HEK293 (cell line): ENCODE results near the gene BICRA.

Source experiments
- CTCF ChIA-PET: fragments of 350-600 bp; formaldehyde crosslinking; extraction: SDS; loops from one replicate; lab custom pipeline; 2021; ENCODE audit warnings: antibody characterized with exemption; lab: Yijun Ruan, JAX
- POLR2A ChIA-PET: fragments of 300-600 bp; formaldehyde crosslinking; extraction: SDS; loops from one replicate; lab custom pipeline; 2020; ENCODE audit warnings: antibody characterized with exemption, inconsistent platforms; lab: Yijun Ruan, JAX
- H3K27ac ChIP-seq: fragments of 200-500 bp; sonication (Bioruptor generic); 2 replicates; pipeline ENCODE4 v1.5.1; 2014; ENCODE audit warnings: low read depth, low read length, control low read depth, inconsistent platforms; ENCODE audit errors: extremely low read depth
- H3K36me3 ChIP-seq, 2 experiments: fragments of 200-500 bp in 1 of 2; sonication (Bioruptor generic) in 1 of 2; 1 replicate in 1 of 2; 2 replicates in 1 of 2; pipeline ENCODE4 v1.5.1; 2014 to 2017; ENCODE audit warnings: inconsistent platforms in 2 of 2, low read length in 2 of 2; ENCODE audit not compliant: control insufficient read depth in 2 of 2, insufficient read depth in 1 of 2
- H3K4me1 ChIP-seq: fragments of 200-500 bp; sonication (Bioruptor generic); 2 replicates; pipeline ENCODE4 v1.5.1; 2014; ENCODE audit warnings: mild to moderate bottlenecking, low read length, inconsistent platforms; ENCODE audit not compliant: control insufficient read depth, insufficient read depth
- H3K4me3 ChIP-seq: 2 replicates; pipeline ENCODE4 v1.5.1; 2011; ENCODE audit warnings: low read depth, mild to moderate bottlenecking, control low read depth, low read length, moderate library complexity
- H3K9me3 ChIP-seq: fragments of 200-500 bp; sonication (Bioruptor generic); 2 replicates; pipeline ENCODE4 v1.5.1; 2014; ENCODE audit warnings: low read depth, low read length, inconsistent platforms; ENCODE audit not compliant: control insufficient read depth, insufficient read depth
- HOXC10 ChIP-seq: sonication (generic); formaldehyde crosslinking; IDR thresholded peaks from 2 replicates; pipeline ENCODE4 v1.8.1; 2023; ENCODE audit warnings: mild to moderate bottlenecking, missing genetic modification reagents
- KLF10 ChIP-seq: fragments of 450-650 bp; IDR thresholded peaks from 2 replicates; pipeline ENCODE4 v1.5.1; 2018; ENCODE audit warnings: missing biosample characterization, mild to moderate bottlenecking, missing genetic modification characterization
- KLF9 ChIP-seq: fragments of 450-650 bp; formaldehyde crosslinking; IDR thresholded peaks from 2 replicates; pipeline ENCODE4 v1.5.1; 2016; ENCODE audit warnings: missing biosample characterization, missing genetic modification characterization, low read depth
- OSR2 ChIP-seq: fragments of 450-650 bp; formaldehyde crosslinking; IDR thresholded peaks from 2 replicates; pipeline ENCODE4 v1.5.1; 2016; ENCODE audit warnings: missing biosample characterization, missing genetic modification characterization
- PATZ1 ChIP-seq: fragments of 450-650 bp; formaldehyde crosslinking; IDR thresholded peaks from 2 replicates; pipeline ENCODE4 v1.5.1; 2016; ENCODE audit warnings: missing biosample characterization, missing genetic modification characterization
- PBX3 ChIP-seq: sonication (generic); formaldehyde crosslinking; IDR thresholded peaks from 2 replicates; pipeline ENCODE4 v1.8.1; 2022; ENCODE audit warnings: mild to moderate bottlenecking, moderate library complexity, missing genetic modification reagents
- PRDM4 ChIP-seq: fragments of 450-650 bp; formaldehyde crosslinking; IDR thresholded peaks from 2 replicates; pipeline ENCODE4 v1.5.1; 2017; ENCODE audit warnings: missing biosample characterization, missing genetic modification characterization
- YY2 ChIP-seq: fragments of 450-650 bp; formaldehyde crosslinking; IDR thresholded peaks from 2 replicates; pipeline ENCODE4 v1.5.1; 2016; ENCODE audit warnings: missing biosample characterization, missing genetic modification characterization
- ZBTB48 ChIP-seq: fragments of 450-650 bp; formaldehyde crosslinking; IDR thresholded peaks from 2 replicates; pipeline ENCODE4 v1.5.1; 2016; ENCODE audit warnings: missing biosample characterization, missing genetic modification characterization
- ZNF211 ChIP-seq: fragments of 450-650 bp; formaldehyde crosslinking; IDR thresholded peaks from 2 replicates; pipeline ENCODE4 v1.5.1; 2016; ENCODE audit warnings: low read depth, missing biosample characterization, missing genetic modification characterization
- ZNF510 ChIP-seq: fragments of 450-650 bp; formaldehyde crosslinking; IDR thresholded peaks from 2 replicates; pipeline ENCODE4 v1.5.1; 2018; ENCODE audit warnings: mild to moderate bottlenecking, missing genetic modification characterization, missing biosample characterization; ENCODE audit not compliant: insufficient replicate concordance
- ZNF518A ChIP-seq: fragments of 450-650 bp; formaldehyde crosslinking; conservative IDR thresholded peaks from 2 replicates; pipeline ENCODE4 v1.5.1; 2016; ENCODE audit warnings: low read depth, missing biosample characterization, missing genetic modification characterization
- ZNF76 ChIP-seq: fragments of 450-650 bp; formaldehyde crosslinking; IDR thresholded peaks from 2 replicates; pipeline ENCODE4; 2016; ENCODE audit warnings: low read depth, missing biosample characterization, missing genetic modification characterization, borderline replicate concordance
- ZNF791 ChIP-seq: fragments of 450-650 bp; formaldehyde crosslinking; IDR thresholded peaks from 2 replicates; pipeline ENCODE4 v1.5.1; 2016; ENCODE audit warnings: missing biosample characterization, missing genetic modification characterization

Gene BICRA

GRCh38 chr19:47583161-47583560 lies 25.8 kb upstream of the BICRA start (continued):
- peak; percentile 77 for TF ChIP-seq ZNF518A
- TF ChIP-seq, all 188 proteins: peak for 24; not testable (repeated sequence) for 164

GRCh38 chr19:47587295-47587694 lies 21.6 kb upstream of the BICRA start:
- Histone ChIP-seq H3K36me3 (no peaks in the 10 kb centered on the region), H3K4me3 (no peak overlapping the region), H3K27ac (no peak overlapping the region), H3K4me1 (peaks cover 6% of the 10 kb centered on the region), H3K9me3 (no peaks in the 10 kb centered on the region)
- TF ChIP-seq HOXC10 (CRISPR knock-in tag) (no peak), ZBTB48 (tag by site-specific recombination) (no peak), OSR2 (tag by site-specific recombination) (no peak), KLF10 (tag by site-specific recombination) (no peak), YY2 (no peak), ZNF791 (tag by site-specific recombination) (no peak), ZNF76 (tag by site-specific recombination) (no peak), ZNF211 (tag by site-specific recombination) (no peak), PRDM4 (tag by site-specific recombination) (no peak), KLF9 (tag by site-specific recombination) (no peak), PATZ1 (tag by site-specific recombination) (no peak), PBX3 (CRISPR knock-in tag) (no peak), ZNF510 (tag by site-specific recombination) (no peak)
- POLR2A ChIA-PET, result no interaction called here
- CTCF ChIA-PET, result interaction anchor here (0.5 kb wide), 1 partner anchor 54 kb away, joined by 3 read pairs; no protein-coding TSS in a partner anchor
